Measurements from ENCODE around the gene INTS1.

- TF ChIP-seq CTCF (IDR thresholded peaks at IDR 0.05) (no peak), EP300 (IDR thresholded peaks at IDR 0.05; ENCODE audit: low read depth) (no peak)
Observed at GRCh38 chr7:1438208-1438607, 66.0 kb downstream of the INTS1 start.

Data from transverse colon (tissue), 3 donors.